Activated naive CD8-positive, alpha-beta T cell treated with anti-CD3 and anti-CD28 coated beads, Interleukin-2, amount 10 ng/mL, durations not matched to agents 7 days and 5 days (primary cell): ENCODE results near the gene MBD4. TPM values are rescaled to one million over a fixed set of nuclear protein-coding genes. Genes with fewer than 3 reads are reported as not detected.
A peak's percentile ranks its signal among the peaks of the same experiment; 100 is the strongest.

Experiments used
- ATAC-seq: fragments of 150-1000 bp; cut with Tn5 transposase; one replicate; pipeline ENCODE4 v1.10.0; 2021; ENCODE audit warnings: low read depth, moderate library complexity
- POLR2A ChIA-PET: fragments of 350-600 bp; sonication (Branson Sonifier 250); formaldehyde crosslinking; loops from one replicate; lab custom pipeline; 2021; ENCODE audit warnings: antibody characterized with exemption; lab: Charles Lee
- DNase-seq: peaks from one replicate; pipeline ENCODE4 v3.0.0; 2021
- H3K27ac Mint-ChIP-seq: one replicate; pipeline ENCODE4 v1.8.0; 2022; ENCODE audit warnings: mild to moderate bottlenecking, mixed read lengths
- H3K27me3 Mint-ChIP-seq: one replicate; pipeline ENCODE4 v1.8.0; 2022; ENCODE audit warnings: mild to moderate bottlenecking, moderate library complexity, mixed read lengths
- H3K36me3 Mint-ChIP-seq: one replicate; pipeline ENCODE4 v1.8.0; 2021; ENCODE audit warnings: mild to moderate bottlenecking, mixed read lengths
- H3K4me1 Mint-ChIP-seq: one replicate; pipeline ENCODE4 v1.8.0; 2021; ENCODE audit warnings: mixed read lengths
- H3K4me3 Mint-ChIP-seq: one replicate; pipeline ENCODE4 v1.8.0; 2022; ENCODE audit warnings: mild to moderate bottlenecking, moderate library complexity, mixed read lengths
- H3K9me3 Mint-ChIP-seq: one replicate; pipeline ENCODE4 v1.8.0; 2021; ENCODE audit warnings: mixed read lengths
- total RNA-seq, 2 experiments: library from RNA; stranded (reverse); gene quantifications; one replicate each; pipeline ENCODE4 v1.2.3, GENCODE V29; 2021

The MBD4 gene
- total RNA-seq, 2 experiments from 2014 or later, result 49.0 to 57.6 TPM

DNA sequence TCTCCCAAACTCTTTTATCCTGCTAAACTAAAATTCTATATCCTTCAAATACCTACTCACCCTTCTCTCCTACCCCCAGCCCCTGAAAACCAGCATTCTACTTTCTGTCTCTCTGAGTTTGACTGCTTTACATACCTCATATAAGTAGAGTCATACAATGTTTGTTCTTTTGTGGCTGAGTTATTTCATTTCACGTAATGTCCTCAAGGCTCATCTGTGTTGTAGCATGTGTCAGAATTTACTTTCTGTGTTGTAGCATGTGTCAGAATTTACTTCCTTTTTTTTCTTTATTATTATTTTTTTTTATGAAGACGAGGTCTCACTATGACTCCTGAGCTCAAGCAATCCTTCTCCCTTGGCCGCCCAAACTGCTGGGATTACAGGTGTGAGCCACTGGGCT, 20.4 kb upstream of the MBD4 start:
- POLR2A ChIA-PET, result no interaction called here
- Mint-ChIP-seq H3K27me3 (no peaks in the 10 kb centered on the region), H3K4me3 (no peak overlapping the region), H3K9me3 (no peaks in the 10 kb centered on the region), H3K36me3 (peaks cover 6% of the 10 kb centered on the region), H3K4me1 (peaks cover 15% of the 10 kb centered on the region), H3K27ac (no peak overlapping the region)
- ATAC-seq (no peak), DNase-seq (no peak)

- H3K36me3 Mint-ChIP-seq, result peaks cover 14% of the 10 kb centered on the region
- H3K9me3 Mint-ChIP-seq, result no peaks in the 10 kb centered on the region
- H3K27me3 Mint-ChIP-seq, result no peaks in the 10 kb centered on the region
- no peak overlapping the region for H3K27ac Mint-ChIP-seq
- DNase-seq (no peak), ATAC-seq (no peak)
- H3K4me1 Mint-ChIP-seq, result no peaks in the 10 kb centered on the region
- POLR2A ChIA-PET, result no interaction called here
- H3K4me3 Mint-ChIP-seq, result no peak overlapping the region
These were observed 14.0 kb upstream of the MBD4 start for GRCh38 chr3:129453732-129454131.

DNA sequence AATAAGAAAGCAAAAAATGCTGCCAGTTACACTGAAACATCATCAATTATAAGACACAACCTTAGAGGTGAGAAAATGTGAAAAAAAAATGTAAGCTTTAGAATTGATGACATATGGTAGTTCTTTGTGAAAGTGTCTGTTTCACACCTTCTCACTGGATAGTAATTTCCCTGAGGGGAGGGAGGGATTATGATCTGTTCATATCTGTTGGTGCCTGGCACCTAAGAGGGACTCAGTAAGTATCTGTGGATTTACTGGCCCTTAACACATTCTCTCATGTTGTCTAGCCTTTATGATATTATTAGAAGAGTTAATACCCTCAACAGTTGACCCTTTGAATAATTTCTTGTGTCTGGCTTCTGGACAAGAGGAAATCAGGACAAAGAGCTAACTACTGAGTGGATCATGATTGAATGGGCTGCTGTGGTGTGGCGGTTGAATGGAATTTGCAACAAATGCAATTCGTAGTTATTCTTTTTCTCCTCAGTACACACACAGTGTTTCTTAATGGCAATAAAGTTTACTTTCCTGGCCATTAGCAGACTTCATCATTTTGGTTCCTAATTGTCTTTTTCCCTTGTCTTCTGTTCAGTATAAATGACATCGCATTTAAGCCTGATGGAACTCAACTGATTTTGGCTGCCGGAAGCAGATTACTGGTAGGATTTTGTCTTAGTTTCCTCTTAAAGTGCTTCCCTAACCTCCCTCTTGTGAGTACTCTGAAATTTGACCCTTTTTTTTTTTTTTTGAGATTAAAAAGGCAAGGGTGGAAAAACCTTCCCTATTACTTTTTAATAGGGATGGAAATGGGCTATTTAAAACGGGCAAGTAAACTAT, 9.7 kb upstream of the MBD4 start:
- Mint-ChIP-seq H3K36me3 (peaks cover 12% of the 10 kb centered on the region), H3K27ac (no peak overlapping the region), H3K4me1 (no peaks in the 10 kb centered on the region), H3K4me3 (no peak overlapping the region), H3K27me3 (no peaks in the 10 kb centered on the region), H3K9me3 (no peaks in the 10 kb centered on the region)
- DNase-seq (no peak), ATAC-seq (no peak)
- POLR2A ChIA-PET, result no interaction called here

DNA sequence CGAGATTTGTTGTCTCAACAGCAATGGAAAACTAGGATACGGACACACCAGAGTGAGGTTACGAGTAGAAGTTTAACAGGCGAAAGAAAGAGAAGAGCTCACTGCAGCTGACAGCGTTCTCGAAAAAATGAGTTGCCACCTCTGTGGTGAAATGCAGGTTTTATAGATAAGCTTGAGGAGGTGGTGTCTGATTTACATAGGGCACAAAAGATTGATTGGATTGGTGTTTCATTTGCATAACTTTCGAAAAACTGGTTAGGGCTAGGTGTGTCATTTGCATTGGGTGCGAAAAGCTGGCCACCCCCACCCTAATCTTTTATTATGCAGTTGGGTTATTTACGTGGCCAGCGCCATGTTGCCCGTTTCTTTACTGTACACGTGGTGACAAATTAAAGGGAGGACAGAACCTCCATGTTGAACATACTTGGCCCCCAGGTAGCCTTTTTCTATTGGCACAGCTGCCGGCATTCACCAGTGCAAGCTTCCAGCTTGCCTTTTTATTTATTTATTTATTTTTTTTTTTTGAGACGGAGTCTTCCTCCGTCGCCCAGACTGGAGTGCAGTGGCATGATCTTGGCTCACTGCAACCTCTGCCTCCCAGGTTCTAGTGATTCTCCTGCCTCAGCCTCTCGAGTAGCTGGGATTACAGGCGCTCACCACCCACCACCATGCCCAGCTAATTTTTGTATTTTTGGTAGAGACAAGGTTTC, 8.6 kb upstream of the MBD4 start:
- Mint-ChIP-seq H3K36me3 (peaks cover 11% of the 10 kb centered on the region), H3K4me3 (no peak overlapping the region), H3K4me1 (peaks cover 5% of the 10 kb centered on the region), H3K9me3 (no peaks in the 10 kb centered on the region), H3K27ac (no peak overlapping the region), H3K27me3 (no peaks in the 10 kb centered on the region)
- POLR2A ChIA-PET, result no interaction called here
- ATAC-seq, result no peak
- DNase-seq, result no peak

DNA sequence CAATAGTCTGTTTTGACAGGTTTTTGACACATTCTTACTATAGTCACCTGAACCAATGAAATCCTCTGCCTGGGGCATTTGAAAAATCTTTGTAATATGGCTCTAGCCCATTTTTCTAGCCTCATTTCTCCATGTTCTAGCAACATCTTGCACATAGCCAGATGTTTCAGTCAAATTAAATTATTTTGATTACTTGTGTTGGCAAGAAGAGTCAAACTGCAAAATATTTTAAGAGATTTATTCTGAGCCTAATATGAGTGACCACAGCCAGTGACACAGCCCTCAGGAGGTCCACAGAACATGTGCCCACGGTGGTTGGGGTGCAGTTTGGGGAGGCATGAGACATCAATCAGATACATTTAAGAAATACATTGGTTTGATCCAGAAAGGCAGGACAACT, 7.2 kb upstream of the MBD4 start:
- POLR2A ChIA-PET, result no interaction called here
- H3K4me3 Mint-ChIP-seq, result no peak overlapping the region
- H3K27ac Mint-ChIP-seq, result no peak overlapping the region
- H3K9me3 Mint-ChIP-seq, result no peaks in the 10 kb centered on the region
- DNase-seq, result no peak
- ATAC-seq, result no peak
- H3K36me3 Mint-ChIP-seq, result peaks cover 3% of the 10 kb centered on the region
- H3K27me3 Mint-ChIP-seq, result no peaks in the 10 kb centered on the region
- H3K4me1 Mint-ChIP-seq, result peaks cover 10% of the 10 kb centered on the region

- H3K27ac Mint-ChIP-seq, result no peak overlapping the region
- H3K4me1 Mint-ChIP-seq, result peaks cover 18% of the 10 kb centered on the region
- POLR2A ChIA-PET, result no interaction called here
- ATAC-seq (no peak), DNase-seq (no peak)
- H3K27me3 Mint-ChIP-seq, result no peaks in the 10 kb centered on the region
- H3K4me3 Mint-ChIP-seq, result no peak overlapping the region
- no peaks in the 10 kb centered on the region for H3K9me3 Mint-ChIP-seq
- peaks cover 2% of the 10 kb centered on the region for H3K36me3 Mint-ChIP-seq
These were observed 5.7 kb upstream of the MBD4 start for GRCh38 chr3:129445471-129445870.

- Mint-ChIP-seq H3K27me3 (no peaks in the 10 kb centered on the region), H3K27ac (no peak overlapping the region), H3K36me3 (peaks cover 3% of the 10 kb centered on the region), H3K4me1 (peaks cover 24% of the 10 kb centered on the region), H3K9me3 (no peaks in the 10 kb centered on the region), H3K4me3 (peak overlapping the region; percentile 7)
- POLR2A ChIA-PET, result no interaction called here
- DNase-seq (no peak), ATAC-seq (no peak)
These were observed 3.2 kb upstream of the MBD4 start for GRCh38 chr3:129442947-129443346.

GRCh38 chr3:129442486-129442885, 2.7 kb upstream of the MBD4 start:
- peaks cover 29% of the 10 kb centered on the region for H3K4me1 Mint-ChIP-seq
- no peaks in the 10 kb centered on the region for H3K27me3 Mint-ChIP-seq
- DNase-seq, result no peak
- ATAC-seq, result no peak
- no peaks in the 10 kb centered on the region for H3K9me3 Mint-ChIP-seq
- peak overlapping the region; percentile 7 for H3K4me3 Mint-ChIP-seq
- H3K36me3 Mint-ChIP-seq, result peaks cover 7% of the 10 kb centered on the region
- no peak overlapping the region for H3K27ac Mint-ChIP-seq
- POLR2A ChIA-PET, result no interaction called here

GRCh38 chr3:129441782-129442181, 2.0 kb upstream of the MBD4 start:
- H3K4me1 Mint-ChIP-seq, result peaks cover 30% of the 10 kb centered on the region
- peak overlapping the region; percentile 87 for H3K4me3 Mint-ChIP-seq
- H3K9me3 Mint-ChIP-seq, result no peaks in the 10 kb centered on the region
- no peak for DNase-seq
- POLR2A ChIA-PET, result interaction anchor here (0.9 to 4.1 kb wide), 3 partner anchors 13 to 164 kb away, joined by 3 to 40 read pairs (median 38); partner anchors contain the start of gene EFCAB12
- H3K36me3 Mint-ChIP-seq, result peaks cover 11% of the 10 kb centered on the region
- H3K27ac Mint-ChIP-seq, result peak overlapping the region; percentile 95
- ATAC-seq, result no peak
- no peaks in the 10 kb centered on the region for H3K27me3 Mint-ChIP-seq

GRCh38 chr3:129441215-129441614, 1.5 kb upstream of the MBD4 start:
- no peaks in the 10 kb centered on the region for H3K27me3 Mint-ChIP-seq
- H3K4me3 Mint-ChIP-seq, result peak overlapping the region; percentile 87
- no peak for DNase-seq
- H3K27ac Mint-ChIP-seq, result peak overlapping the region; percentile 95
- POLR2A ChIA-PET, result interaction anchor here (0.9 to 4.1 kb wide), 5 partner anchors 12 to 322 kb away, joined by 3 to 40 read pairs (median 26); partner anchors contain the start of gene EFCAB12
- H3K4me1 Mint-ChIP-seq, result peaks cover 34% of the 10 kb centered on the region
- peaks cover 15% of the 10 kb centered on the region for H3K36me3 Mint-ChIP-seq
- no peaks in the 10 kb centered on the region for H3K9me3 Mint-ChIP-seq
- ATAC-seq, result no peak

DNA sequence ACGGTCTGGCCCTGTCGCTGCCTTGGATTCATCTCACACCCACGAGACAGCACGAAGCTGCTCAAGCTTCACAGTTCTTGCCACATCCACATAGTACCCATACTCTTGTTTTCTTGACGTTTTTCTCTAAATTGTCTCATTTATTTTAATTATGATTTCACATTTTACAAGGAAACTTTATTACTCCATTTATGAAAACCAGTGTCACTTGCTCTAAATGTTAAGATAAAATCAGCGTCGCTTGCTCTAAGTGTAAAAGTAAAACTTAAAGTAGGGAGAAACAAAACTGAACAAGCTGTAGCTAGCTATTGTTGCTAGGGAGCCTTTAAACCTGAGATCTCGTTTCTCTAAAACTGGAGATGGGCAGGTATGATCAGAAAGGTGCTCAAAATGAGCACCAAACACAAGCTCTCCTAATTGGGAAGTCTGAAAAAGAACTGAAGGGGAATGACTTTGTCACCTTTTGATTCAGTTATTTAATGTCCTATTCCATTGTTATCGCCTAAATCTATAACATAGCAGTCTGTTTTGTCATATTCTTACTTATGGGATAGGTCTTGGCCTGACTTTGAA, 956 bp upstream of the MBD4 start:
- H3K9me3 Mint-ChIP-seq, result no peaks in the 10 kb centered on the region
- H3K27me3 Mint-ChIP-seq, result no peaks in the 10 kb centered on the region
- peaks cover 38% of the 10 kb centered on the region for H3K4me1 Mint-ChIP-seq
- no peak for ATAC-seq
- H3K4me3 Mint-ChIP-seq, result peak overlapping the region; percentile 87
- no peak for DNase-seq
- POLR2A ChIA-PET, result interaction anchor here (0.5 to 4.1 kb wide), 14 partner anchors 12 to 425 kb away, joined by 3 to 40 read pairs (median 3); partner anchors contain the start of genes EFCAB12 and RAB43
- H3K27ac Mint-ChIP-seq, result peak overlapping the region; percentile 95
- H3K36me3 Mint-ChIP-seq, result peaks cover 15% of the 10 kb centered on the region

DNA sequence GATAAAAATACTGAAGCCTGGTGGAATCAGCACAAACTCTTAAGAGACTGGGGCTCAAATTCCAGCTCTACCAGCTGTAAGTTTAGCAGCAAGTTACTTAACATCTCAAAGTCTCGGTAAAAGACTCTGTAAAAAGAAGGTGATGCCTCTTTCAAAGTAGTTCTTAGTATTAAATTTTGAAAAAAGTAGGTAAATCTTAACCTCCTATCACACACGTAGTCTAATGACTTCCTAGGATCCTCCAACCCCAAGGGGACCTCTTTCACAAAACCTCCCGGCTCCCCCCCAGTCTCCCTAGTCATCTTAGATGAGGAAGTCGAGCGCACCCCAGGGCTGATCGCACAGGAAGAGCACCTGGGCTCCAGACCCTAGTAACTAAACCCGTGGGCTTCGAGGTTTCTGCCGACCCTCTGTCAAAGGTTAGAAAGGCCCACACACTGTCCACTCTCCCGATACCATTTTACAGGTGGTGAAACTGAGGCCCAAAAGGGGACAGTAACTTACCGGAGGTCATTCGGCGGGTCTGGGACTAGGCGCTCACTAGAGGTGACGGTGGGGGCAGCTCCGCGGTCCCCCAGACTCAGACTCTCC, 427 bp downstream of the MBD4 start:
- POLR2A ChIA-PET, result interaction anchor here (0.7 to 4.1 kb wide), 13 partner anchors 10 to 424 kb away, joined by 3 to 40 read pairs (median 3); partner anchors contain the start of genes EFCAB12 and RAB43
- Mint-ChIP-seq H3K27ac (peak overlapping the region; percentile 95), H3K9me3 (no peaks in the 10 kb centered on the region), H3K36me3 (peaks cover 15% of the 10 kb centered on the region), H3K4me3 (peak overlapping the region; percentile 87), H3K4me1 (peaks cover 45% of the 10 kb centered on the region), H3K27me3 (no peaks in the 10 kb centered on the region)
- no peak for ATAC-seq
- no peak for DNase-seq

DNA sequence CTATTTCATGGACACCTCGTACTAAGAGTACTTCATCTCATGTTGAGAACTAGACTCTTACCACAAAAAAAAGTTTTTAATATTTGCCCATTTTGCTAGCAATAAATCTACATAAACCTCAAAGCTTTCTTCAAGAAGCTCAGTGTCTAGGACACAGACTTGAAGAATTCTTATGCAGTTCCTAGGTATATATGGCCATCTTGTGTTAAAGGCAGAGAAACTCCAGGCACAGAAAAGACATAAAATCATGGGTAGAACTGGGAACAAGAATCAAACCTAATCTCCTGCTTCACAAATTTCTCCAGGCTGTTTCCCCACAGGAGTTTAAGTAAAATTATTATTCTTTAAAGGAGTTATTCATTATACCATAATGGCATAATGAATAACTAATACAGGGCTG, 4.4 kb downstream of the MBD4 start:
- no peaks in the 10 kb centered on the region for H3K27me3 Mint-ChIP-seq
- no peak for DNase-seq
- H3K4me1 Mint-ChIP-seq, result peaks cover 45% of the 10 kb centered on the region
- POLR2A ChIA-PET, result no interaction called here
- H3K9me3 Mint-ChIP-seq, result no peaks in the 10 kb centered on the region
- no peak overlapping the region for H3K27ac Mint-ChIP-seq
- no peak overlapping the region for H3K4me3 Mint-ChIP-seq
- H3K36me3 Mint-ChIP-seq, result peaks cover 38% of the 10 kb centered on the region
- ATAC-seq, result no peak
